EL (cell line): ENCODE measurements around the gene ZNF777.
"Not testable (repeated sequence)": the region's sequence is repeated elsewhere in the genome, so short reads cannot be mapped to it uniquely, and the experiment has no call there.

ENCODE experiments used
- DNase-seq: peaks from one replicate; pipeline ENCODE4 v3.0.0-alpha.2; 2016

Gene ZNF777

GRCh38 chr7:149404825-149405224 lies 56.0 kb downstream of the ZNF777 start:
- DNase-seq: no peak

GRCh38 chr7:149404396-149404795 lies 56.5 kb downstream of the ZNF777 start:
- no peak for DNase-seq

GRCh38 chr7:149398195-149398820 lies 62.6 kb downstream of the ZNF777 start:
- DNase-seq: no peak

GRCh38 chr7:149397470-149398043 lies 63.3 kb downstream of the ZNF777 start:
- DNase-seq: no peak

GRCh38 chr7:149388550-149389335 lies 72.1 kb downstream of the ZNF777 start:
- DNase-seq: not testable (repeated sequence)

- not testable (repeated sequence) for DNase-seq
Measured at GRCh38 chr7:149386514-149386913, 74.3 kb downstream of the ZNF777 start.

- DNase-seq: no peak
Measured at GRCh38 chr7:149385195-149385950, 75.5 kb downstream of the ZNF777 start.
